ENCODE data around the gene RTP2.

The RTP2 gene

GRCh38 chr3:187743195-187744141, 41.1 kb upstream of the RTP2 start:
- H3K36me3 ChIP-seq (replicated peaks): no peaks in the 10 kb centered on the region
- in situ Hi-C loops (cut with HindIII; ENCODE audit: low pct_ligation_motif_present, low sequenced_read_pairs): loop anchor here (5.0 to 25.0 kb wide), 4 partner anchors 544 to 1209 kb away; no protein-coding TSS in a partner anchor
- DNase-seq: peak; percentile 41
- no peaks in the 10 kb centered on the region for H3K27me3 ChIP-seq (replicated peaks)
- TF ChIP-seq CTCF (IDR thresholded peaks at IDR 0.05; ENCODE audit: low read depth, low read length, missing control alignments): no peak
- H3K27ac ChIP-seq: peak overlapping the region; percentile 100
- peak overlapping the region; percentile 87 for H3K4me3 ChIP-seq (ENCODE audit: low read depth, low read length)

- no peak for TF ChIP-seq CTCF (IDR thresholded peaks at IDR 0.05; ENCODE audit: low read depth, low read length, missing control alignments)
- Histone ChIP-seq H3K27ac (peak overlapping the region; percentile 1), H3K36me3 (replicated peaks) (no peaks in the 10 kb centered on the region), H3K4me3 (ENCODE audit: low read depth, low read length) (peak overlapping the region; percentile 87), H3K27me3 (replicated peaks) (no peaks in the 10 kb centered on the region)
- no peak for DNase-seq
- in situ Hi-C loops (cut with HindIII; ENCODE audit: low pct_ligation_motif_present, low sequenced_read_pairs): loop anchor here (5.0 to 25.0 kb wide), 4 partner anchors 545 to 1210 kb away; no protein-coding TSS in a partner anchor
Measured at GRCh38 chr3:187742351-187743171, 40.2 kb upstream of the RTP2 start.

GRCh38 chr3:187741403-187742350, 39.3 kb upstream of the RTP2 start:
- Histone ChIP-seq H3K27me3 (replicated peaks) (no peaks in the 10 kb centered on the region), H3K36me3 (replicated peaks) (no peaks in the 10 kb centered on the region), H3K27ac (peak overlapping the region; percentile 95), H3K4me3 (ENCODE audit: low read depth, low read length) (peak overlapping the region; percentile 68)
- TF ChIP-seq CTCF (IDR thresholded peaks at IDR 0.05; ENCODE audit: low read depth, low read length, missing control alignments): peak; percentile 86
- peak; percentile 70 for DNase-seq
- in situ Hi-C loops (cut with HindIII; ENCODE audit: low pct_ligation_motif_present, low sequenced_read_pairs): loop anchor here (5.0 to 25.0 kb wide), 4 partner anchors 546 to 1211 kb away; no protein-coding TSS in a partner anchor

- peak overlapping the region; percentile 95 for H3K27ac ChIP-seq
- peak; percentile 37 for DNase-seq
- in situ Hi-C loops (cut with HindIII; ENCODE audit: low pct_ligation_motif_present, low sequenced_read_pairs): loop anchor here (5.0 to 25.0 kb wide), 4 partner anchors 547 to 1212 kb away; no protein-coding TSS in a partner anchor
- no peaks in the 10 kb centered on the region for H3K36me3 ChIP-seq (replicated peaks)
- H3K4me3 ChIP-seq (ENCODE audit: low read depth, low read length): peak overlapping the region; percentile 68
- no peaks in the 10 kb centered on the region for H3K27me3 ChIP-seq (replicated peaks)
- peak; percentile 91 for TF ChIP-seq CTCF (IDR thresholded peaks at IDR 0.05; ENCODE audit: low read depth, low read length, missing control alignments)
Measured at GRCh38 chr3:187740421-187741399, 38.4 kb upstream of the RTP2 start.
